ENCODE measurements around the gene RUFY1. TPM values are rescaled to one million over a fixed set of nuclear protein-coding genes. Genes with fewer than 3 reads are reported as not detected.

The RUFY1 gene
- total RNA-seq, 1 experiment from 2014 or later, result 43.8 TPM

Other genes starting within 250 kb of the RUFY1 start
- gene ADAMTS2, start 205.1 kb upstream of the RUFY1 start, total RNA-seq (2014; rRNA removed; shearing (Covaris generic)), result 0.27 and 0.46 TPM in 2 replicates
- 746 and 874 TPM in 2 replicates for gene HNRNPH1, start 73.1 kb downstream of the RUFY1 start, total RNA-seq (2014; rRNA removed; shearing (Covaris generic))
- gene CBY3, start 130.5 kb downstream of the RUFY1 start, total RNA-seq (2014; rRNA removed; shearing (Covaris generic)), result not detected in 2 replicates
- 570 and 576 TPM in 2 replicates for gene CANX, start 148.4 kb downstream of the RUFY1 start, total RNA-seq (2014; rRNA removed; shearing (Covaris generic))
- gene MAML1, start 182.3 kb downstream of the RUFY1 start, total RNA-seq (2014; rRNA removed; shearing (Covaris generic)), result 6.9 and 7.9 TPM in 2 replicates
- gene LTC4S, start 243.4 kb downstream of the RUFY1 start, total RNA-seq (2014; rRNA removed; shearing (Covaris generic)), result not detected in 2 replicates

Measured in Daoy (cell line).